Putamen (tissue), 1 donor: ENCODE data around the gene LYZL1.
"Not testable (repeated sequence)": the region's sequence is repeated elsewhere in the genome, so short reads cannot be mapped to it uniquely, and the experiment has no call there.

Source experiments
- DNase-seq: peaks from one replicate; pipeline ENCODE4 v3.0.0-alpha.2; 2016; ENCODE audit warnings: low spot score

The LYZL1 gene

DNA sequence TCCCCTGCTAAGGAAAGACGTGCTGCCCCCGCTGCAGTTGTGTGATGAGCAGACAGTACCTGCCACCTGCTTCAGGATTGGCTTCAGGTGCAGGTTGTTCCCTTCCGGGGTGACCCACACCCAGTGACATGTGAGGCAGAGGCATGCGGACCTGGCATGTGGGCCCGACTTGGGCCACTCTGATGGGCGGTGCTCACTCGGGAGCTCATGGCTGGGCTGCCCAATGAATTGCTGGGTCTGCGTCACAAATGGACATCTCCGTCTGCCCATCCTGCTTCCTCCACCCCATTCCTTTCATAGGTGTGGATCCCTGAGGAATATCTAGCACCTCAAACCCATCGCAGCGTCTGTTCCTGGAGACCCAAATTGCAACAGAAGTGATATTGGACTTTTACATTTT is 19.3 kb downstream of the LYZL1 start:
- not testable (repeated sequence) for DNase-seq

DNA sequence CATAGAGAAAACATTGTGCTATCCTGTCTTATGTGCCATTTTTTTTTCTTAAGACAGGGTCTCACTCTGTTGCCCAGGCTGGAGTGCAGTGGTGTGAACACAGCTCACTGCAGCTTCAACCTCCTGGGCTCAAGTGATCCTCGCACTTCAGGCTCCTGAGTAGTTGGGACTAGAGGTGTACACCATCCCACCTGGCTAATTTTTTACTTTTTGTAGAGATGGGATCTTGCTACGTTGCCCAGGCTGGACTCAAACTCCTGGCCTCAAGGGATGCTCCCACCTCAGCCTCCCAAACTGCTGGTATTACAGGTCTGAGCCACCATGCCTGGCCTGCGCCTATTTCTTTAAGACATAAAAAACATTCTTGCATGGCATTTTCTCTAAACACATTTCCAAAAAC is 20.6 kb downstream of the LYZL1 start:
- no peak for DNase-seq

DNA sequence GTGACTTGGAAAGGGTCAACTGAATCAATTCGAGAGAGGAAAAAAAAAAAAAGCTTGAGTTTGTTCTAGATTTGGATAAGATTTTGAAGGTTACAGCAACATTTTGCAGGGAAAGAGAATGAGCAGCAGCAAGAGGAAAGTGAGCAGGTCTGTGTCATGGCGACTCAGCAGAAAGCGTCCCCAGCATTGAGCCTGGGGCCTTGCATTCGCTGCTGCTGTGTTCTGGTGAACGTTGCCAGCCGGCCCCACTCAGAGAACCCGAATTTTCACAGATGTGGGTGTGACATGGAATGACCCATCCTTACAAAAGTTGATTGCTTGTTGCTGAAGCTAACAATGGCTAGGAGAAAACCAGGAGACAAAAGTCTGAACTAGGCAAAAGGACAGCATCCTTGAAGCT is 21.6 kb downstream of the LYZL1 start:
- not testable (repeated sequence) for DNase-seq

DNA sequence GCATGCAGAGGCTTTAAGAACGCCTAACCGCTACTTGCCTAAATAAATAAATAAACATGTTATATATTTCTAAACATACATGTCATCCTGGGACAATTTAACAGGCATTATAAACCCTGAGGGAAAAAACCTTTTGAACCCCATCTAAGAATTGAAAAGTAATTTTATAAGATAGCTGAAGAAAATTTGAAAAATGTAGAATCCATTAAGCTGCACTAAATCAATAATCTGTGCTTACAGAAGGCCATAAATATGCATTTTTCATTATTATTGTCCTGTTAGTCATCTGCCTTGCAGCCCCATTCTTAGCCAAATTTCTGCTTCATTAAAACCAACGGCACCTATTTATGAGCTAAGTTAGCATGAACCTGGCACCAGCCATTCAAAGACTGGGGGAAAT is 24.2 kb downstream of the LYZL1 start:
- DNase-seq, result no peak

DNA sequence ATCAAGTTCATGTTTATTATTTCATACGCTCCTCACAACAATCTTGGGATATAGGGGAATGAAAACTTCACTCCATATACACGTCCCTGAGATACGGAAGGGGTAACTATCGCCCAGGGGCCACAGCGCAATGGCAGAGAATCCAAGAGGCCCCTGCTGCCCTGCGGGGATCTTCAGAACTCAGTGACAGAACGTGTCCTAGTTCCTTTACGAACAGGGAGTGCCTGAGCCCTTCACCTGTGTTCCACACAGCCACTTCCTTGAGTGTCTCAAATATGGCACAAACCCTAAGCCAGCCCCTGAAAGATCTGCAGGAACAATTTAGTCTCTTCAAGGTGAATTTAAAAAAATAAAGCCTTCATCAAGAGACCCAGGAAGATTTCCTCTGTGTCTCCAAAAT is 25.9 kb downstream of the LYZL1 start:
- no peak for DNase-seq

DNA sequence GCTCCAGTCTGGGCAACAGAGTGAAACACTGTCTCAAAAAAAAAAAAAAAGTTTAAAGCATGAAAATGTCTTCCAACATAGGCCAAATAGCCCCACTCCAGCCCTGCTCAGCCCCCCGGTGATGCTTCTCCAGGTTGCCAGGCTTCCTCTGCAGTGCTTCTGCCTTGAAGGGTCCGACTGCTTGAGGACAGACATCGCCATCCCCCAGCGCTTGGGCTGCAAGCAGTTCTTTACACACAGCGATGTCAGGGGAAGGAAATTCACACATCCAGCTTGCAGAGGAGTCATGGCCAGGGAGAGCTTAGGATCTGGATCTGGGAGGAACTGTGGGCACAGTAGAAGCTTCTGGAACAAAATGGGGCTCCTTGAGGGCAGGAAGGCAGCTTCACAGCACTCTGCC is 26.9 kb downstream of the LYZL1 start:
- DNase-seq, result no peak

DNA sequence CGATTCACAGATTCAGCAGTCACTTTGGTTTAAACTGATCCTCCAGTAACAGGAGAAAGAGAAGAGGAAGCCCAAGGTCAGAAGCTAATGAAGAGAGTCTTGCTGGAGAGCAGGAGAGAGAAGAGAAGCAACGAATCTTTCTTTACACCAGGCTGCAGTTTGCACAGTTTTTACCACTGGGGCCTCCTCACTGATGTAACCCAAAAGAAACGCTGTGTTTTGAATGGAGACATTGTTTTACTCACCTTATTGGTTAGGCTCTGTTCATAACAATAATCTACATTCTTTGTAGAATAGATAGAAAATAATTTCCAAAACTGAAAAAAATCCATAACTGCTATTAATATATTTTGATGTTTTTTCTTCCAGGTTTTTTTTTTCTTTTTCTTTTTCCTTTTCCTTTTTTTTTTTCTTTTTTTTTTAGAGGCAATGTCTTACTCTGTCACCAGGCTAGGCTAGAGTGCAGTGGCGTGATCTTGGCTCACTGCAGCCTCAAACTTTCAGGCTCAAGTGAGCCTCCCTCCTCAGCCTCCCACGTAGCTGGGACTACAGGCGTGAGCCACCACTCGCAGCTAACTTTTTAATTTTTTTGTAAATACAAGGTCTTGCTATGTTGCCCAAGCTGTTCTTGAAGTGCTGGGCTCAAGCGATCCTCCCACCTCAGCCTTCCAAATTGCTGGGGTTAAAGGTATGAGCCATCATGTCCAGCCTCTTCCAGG is 27.6 kb downstream of the LYZL1 start:
- DNase-seq, result no peak

DNA sequence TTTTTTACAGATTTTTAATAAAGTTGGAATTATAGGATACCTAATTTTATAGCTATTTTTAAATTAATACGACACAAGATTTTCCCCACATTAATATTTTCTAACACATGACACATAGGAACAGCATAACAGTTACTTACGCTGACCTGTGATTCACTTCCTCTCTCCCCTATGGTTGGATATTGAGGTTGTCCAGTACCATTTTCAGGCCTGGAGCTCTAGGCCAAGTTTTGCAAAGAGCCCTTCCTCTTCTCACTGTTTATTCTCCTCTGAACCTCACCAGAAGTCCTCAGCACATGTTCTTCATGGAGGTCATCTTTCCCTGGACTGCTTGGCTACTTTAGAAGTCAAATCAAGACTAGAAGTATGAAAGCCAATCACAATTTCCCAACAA is 28.2 kb downstream of the LYZL1 start:
- no peak for DNase-seq

DNA sequence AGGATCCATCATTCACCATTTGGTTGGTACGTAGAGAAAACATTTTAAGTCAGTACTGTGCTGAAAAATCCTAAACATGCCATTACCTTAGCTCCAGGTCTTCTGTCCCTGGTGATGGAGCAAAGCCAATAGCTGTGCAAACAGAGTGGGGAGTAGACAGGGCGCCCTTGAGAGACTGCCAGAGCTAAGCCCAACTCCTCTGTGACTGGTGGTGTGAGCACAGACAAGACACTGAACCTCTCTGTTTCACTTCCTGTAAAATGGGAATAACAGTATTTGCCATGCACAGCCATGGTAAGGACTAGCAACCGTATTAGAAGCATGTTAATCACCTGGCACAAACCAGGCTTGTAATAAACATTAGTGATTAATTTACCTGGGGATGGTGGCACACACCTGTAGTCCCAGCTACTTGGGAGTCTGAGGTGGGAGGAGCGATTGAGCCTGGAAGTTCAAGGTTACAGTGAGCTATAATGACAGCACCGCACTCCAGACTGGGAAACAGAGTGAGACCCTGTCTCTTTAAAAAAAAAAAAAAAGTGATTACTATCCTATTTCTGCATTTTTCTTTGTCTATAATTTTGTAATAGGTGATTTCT is 28.7 kb downstream of the LYZL1 start:
- no peak for DNase-seq

DNA sequence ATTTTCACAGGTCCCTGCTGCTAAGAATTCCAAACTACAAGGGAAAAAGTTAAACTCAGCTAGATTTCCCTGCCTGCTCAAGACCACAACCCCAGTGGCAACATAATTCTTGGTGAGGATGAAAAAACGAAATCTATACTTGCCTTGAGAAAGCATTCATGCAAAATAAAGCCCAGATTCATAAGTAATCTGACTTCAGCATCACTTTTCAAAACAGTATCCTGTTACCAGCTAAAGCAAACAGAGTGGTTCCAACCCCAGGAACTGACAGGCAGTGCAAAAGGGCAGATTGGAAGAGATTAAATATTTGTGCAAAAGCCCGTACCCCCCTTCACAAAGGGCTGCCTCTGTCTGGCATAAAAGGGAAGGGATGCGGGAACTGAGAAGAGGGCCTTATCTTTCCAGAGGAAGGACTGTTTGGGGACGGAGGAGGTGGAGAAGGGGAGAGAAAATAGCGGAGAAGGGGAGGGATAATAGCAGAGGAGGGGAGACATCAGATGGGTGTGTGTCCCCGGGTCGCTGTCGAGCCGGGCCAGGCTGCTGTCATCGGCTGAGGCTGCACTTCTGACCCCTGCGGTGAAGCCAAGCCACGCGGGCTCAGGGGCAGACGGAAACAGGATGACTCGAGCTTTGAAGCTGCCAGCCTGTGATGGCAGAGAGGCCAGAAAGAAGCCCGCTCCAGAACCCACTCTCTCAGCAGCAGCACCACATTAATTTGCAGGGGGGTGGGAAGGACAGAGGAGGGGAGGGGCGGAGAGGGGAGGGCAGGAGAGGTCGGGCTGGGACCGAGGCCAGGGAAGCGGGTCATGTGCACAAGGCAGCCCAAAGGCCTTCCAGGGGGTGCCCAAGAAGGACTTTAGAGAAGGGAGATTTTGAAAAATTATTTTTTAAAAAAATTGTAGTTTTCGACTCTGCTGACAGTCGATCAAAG is 29.5 kb downstream of the LYZL1 start:
- not testable (repeated sequence) for DNase-seq

DNA sequence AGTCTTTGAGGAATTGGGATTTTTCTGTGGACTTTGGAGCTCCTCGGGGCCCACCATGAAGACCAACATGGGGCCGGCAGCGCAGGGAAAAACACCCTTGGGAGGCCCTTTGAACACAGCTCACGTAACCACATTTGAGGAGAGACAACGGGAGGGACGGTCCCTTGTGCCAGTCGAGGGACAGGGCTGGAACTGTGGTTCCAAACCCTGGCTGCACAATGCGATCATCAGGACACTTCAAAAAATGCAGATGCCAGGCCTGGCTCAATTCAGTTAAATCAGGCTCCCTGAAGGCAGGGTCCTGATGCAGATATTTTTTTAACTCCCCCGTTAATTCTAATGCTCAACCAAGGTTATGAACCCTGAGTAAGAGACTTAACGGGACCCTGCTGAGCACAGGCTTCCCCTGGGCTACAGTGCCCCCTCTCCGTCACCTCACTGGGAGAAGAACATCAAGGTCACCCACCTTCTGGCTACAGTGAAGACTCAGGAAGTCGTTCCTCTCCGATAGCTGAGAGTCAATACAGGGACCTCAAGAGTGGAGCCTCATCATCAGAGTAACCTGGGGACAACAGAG is 30.4 kb downstream of the LYZL1 start:
- DNase-seq, result no peak

DNA sequence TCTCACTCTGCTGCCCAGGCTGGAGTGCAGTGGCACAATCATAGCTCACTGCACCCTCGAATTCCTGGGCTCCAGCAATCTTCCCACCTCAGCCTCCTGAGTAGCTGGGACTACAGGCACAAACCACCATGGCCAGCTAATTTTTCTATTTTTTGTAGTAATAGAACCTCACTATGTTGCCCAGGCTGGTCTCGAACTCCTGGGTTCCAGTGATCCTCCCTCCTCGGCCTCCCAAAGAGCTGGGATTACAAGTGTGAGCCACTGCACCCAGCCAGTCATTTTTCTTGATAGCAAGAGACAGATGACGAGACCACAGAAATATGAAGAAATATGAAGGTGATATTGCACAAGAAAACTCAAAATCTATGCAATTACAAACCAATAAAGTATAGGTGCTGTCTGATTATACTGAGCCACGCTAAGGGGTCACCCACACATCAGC is 31.8 kb downstream of the LYZL1 start:
- not testable (repeated sequence) for DNase-seq

DNA sequence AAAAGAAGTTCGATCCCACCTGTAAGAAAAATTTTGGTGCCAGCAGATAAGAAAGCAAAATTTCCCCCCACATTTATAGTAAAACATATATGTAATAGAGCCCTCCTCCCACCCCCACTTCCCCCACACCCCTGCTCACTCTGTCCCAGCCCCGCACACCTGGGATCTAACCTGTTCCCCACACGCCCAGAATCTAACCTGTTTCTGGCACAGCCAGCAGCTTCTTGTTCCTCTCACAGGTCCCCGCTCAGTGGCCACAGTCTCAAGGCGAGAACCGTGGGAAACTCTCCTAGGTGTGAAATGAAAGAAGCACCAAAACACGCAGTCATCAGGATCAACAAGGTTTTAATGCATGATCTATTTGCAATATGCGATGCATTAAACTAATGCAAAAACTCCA is 32.8 kb downstream of the LYZL1 start:
- DNase-seq, result no peak

DNA sequence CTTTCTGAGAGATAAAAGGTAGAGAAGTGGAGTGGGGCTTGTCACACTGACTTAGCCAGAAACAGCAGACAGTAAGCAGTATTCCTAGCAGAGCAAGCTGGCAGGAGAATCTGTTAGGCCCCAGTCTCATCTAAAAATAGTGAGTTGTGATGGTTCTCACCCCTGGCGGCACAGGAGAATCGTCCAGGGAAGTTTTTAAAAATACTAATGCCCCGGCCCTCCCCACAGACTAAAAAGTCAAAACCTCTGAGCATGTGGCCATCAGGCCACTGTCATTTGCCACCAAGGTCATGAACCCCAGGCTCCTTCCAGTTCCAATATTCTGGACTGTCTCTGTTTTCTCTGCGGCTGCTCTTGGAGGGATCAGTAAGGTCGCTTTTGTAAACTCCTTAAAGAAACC is 34.0 kb downstream of the LYZL1 start:
- no peak for DNase-seq

DNA sequence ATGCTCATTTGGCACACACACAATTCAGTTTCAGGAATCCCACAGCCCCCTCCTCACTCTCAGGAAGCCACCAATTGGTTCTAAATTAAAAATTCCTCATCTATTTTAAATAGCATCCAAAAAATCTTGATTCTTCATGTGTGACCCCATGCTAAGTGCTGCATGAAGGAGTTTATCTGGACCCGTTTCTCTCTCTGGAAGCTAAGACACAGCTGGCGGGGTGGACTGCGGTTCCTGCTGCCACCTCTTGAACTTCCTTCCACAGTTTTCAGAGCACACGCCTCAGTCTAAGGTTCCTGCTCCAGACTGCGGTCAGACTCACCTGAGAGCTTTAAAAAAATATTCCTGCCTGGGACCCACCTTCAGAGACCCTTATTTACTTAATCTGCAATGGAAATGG is 34.5 kb downstream of the LYZL1 start:
- no peak for DNase-seq

DNA sequence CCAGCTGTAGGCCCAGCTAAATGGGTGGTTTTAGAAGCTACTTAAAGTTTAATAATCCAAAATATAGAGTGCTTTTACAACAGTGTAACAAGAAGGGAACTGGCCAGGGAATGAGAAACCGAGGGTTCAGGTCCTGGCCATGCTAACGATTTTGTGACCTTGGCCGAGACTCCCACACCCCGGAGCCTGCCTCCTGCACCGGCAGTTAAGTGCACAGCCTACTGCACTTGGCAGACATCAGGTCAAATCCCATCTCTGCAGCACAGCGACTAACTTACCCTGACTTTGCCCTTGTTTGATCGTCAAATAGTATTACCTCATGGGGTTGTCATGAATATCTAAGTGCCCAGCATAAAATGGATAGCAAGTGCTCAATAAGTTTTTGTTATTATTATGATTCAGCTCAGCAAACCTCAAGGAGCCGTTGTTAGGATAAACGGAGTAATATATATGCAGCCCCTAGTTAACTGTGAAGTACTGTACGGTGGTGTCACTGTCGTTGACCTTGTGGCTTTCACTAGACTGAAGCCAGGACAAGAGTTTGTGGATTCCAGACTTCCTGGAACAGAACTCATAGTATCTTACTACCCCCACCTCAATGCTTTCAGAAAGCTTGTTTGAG is 35.5 kb downstream of the LYZL1 start:
- DNase-seq, result no peak

DNA sequence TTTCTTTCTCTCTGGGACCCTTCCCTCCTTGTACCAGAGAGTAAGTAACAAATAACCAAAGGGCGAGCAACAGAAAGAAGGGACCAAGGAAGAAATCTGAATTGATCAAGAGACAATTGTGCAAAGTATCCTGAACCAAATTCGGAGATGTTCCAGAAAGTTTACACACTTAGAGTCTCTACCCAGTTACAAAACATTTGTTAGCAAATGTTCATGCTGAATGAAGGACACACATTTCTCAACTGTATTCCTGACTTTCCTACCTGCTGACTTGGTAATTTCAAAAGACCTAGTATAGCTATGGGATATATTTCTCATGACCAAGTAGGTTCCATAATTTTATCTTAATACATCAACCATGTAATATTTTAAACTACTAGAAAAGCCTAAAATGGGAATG is 37.4 kb downstream of the LYZL1 start:
- no peak for DNase-seq

DNA sequence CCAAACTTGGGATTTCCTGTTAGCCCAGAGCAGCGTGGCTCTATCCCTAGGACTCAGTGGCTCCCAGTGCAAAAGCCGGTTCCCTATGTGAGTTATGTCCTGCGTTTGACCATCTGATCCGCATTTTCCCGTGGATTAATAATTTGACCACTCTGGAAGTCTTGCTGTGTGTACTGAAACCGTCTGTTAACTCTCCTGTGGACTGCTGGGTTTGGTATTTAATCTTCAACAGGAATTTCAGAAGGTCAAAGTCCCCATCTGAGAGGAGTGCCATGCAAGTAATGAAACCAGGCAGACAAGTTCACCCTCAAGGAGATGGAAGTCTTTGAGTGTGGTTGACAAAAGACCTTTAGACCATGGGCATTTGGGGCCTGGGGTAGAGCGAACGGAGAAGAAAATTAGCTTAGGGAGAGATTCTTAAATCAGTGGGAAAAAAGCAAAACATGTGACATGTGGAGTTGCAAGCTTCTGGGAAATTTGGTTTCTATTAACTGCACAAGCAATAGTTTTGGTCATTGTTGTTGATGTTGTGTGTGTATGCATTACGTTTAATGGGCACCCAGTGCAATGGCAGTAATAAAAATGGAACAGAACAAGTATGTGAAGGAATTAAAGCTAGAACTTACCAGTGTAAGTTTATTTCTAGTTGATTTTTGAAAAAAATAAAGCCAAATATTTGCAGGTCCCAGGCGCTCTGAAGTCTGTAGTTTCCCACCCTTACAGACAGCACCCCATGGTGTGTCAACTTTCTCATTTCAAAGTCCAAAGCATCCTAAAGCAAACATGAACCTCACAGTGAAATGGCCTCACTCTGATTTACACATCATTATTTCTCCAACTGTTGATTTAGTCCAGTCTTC is 38.2 kb downstream of the LYZL1 start:
- DNase-seq, result no peak

DNA sequence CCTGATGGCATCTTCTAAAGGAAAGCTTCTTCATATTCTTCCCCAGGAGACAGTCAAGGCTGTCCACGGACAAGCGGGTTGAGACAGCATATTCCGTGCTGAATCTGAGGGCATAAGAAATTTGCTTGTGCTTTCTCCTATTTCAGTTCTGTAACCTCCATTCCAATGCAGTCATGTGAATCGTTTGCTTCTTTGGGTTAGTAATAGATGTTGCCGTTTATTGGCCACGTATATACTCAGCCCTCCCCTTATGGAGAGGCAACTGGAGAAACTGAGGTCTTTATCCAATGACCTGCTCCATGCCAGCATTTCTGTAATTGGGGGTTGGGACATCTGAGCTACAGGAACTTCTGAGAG is 38.9 kb downstream of the LYZL1 start:
- DNase-seq, result no peak

DNA sequence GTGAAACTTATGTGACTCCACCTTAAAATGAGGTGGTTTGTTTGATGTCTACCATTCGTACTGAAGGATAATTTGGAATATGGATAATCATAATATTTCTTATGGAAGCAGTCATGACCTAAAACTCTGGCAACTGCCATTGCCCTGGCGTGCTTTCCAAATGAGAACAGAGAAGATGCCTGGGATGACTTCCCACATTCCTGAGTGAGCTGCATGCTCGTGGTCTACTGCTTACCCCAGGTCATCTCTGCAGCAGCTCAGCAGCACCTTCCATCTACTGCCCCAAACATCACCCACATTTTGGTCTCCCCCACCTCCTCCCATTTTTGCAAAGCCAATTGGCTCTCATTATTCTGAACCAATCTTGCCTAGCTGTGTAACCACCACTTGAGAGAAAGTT is 40.1 kb downstream of the LYZL1 start:
- no peak for DNase-seq

DNA sequence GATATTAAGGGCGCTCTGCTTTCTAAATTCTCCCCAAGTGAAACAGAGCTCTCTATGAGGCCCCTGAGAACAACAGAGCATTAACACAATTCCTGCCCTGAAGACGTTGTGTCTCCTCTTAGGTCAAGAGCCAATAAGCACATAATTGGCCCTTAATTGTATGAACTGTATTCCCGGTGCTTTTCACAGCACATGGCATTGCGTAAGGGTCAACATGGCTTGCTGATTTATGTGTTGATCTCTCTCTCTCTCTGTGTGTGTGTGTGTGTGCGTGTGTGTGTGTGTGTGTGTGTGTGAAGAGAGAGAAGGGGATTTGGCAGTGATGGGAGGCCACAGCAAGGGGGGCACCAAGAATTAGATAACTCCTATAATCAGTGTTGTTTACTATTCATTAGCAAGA is 40.5 kb downstream of the LYZL1 start:
- no peak for DNase-seq
